ENCODE data around the gene CSNK2A3.

Gene CSNK2A3

GRCh38 chr11:11308249-11308648 is 44.8 kb downstream of the CSNK2A3 start:
- TF ChIP-seq USF1 (IDR thresholded peaks at IDR 0.05) (no peak), CREB1 (IDR thresholded peaks at IDR 0.05; ENCODE audit: low read depth) (no peak), TCF12 (IDR thresholded peaks at IDR 0.05; ENCODE audit: low read depth) (no peak), RAD21 (IDR thresholded peaks at IDR 0.05; ENCODE audit: low read depth) (no peak)

- TF ChIP-seq TCF12 (IDR thresholded peaks at IDR 0.05; ENCODE audit: low read depth) (no peak), NFIC (IDR thresholded peaks at IDR 0.05) (no peak), CREB1 (IDR thresholded peaks at IDR 0.05; ENCODE audit: low read depth) (no peak), FOXM1 (IDR thresholded peaks at IDR 0.05; ENCODE audit: borderline replicate concordance, low read depth) (no peak), EGR1 (IDR thresholded peaks at IDR 0.05) (no peak), ZBTB7A (IDR thresholded peaks at IDR 0.05; ENCODE audit: low read depth) (no peak), YY1 (IDR thresholded peaks at IDR 0.05; ENCODE audit: low read depth) (no peak), TAF1 (IDR thresholded peaks at IDR 0.05; ENCODE audit: low read depth) (no peak), MAX (IDR thresholded peaks at IDR 0.05) (no peak), REST (IDR thresholded peaks at IDR 0.05; ENCODE audit: low read depth) (no peak), CEBPB (IDR thresholded peaks at IDR 0.05) (no peak), TEAD4 (IDR thresholded peaks at IDR 0.05) (no peak), USF1 (IDR thresholded peaks at IDR 0.05) (no peak)
Observed at GRCh38 chr11:11306855-11307254, 46.2 kb downstream of the CSNK2A3 start.

- TF ChIP-seq TCF12 (IDR thresholded peaks at IDR 0.05; ENCODE audit: low read depth) = no peak
- no peak for TF ChIP-seq TEAD4 (IDR thresholded peaks at IDR 0.05)
- TF ChIP-seq TAF1 (IDR thresholded peaks at IDR 0.05; ENCODE audit: low read depth) = no peak
- TF ChIP-seq RAD21 (IDR thresholded peaks at IDR 0.05; ENCODE audit: low read depth) = no peak
Observed at GRCh38 chr11:11304550-11304949, 48.5 kb downstream of the CSNK2A3 start.

GRCh38 chr11:11302565-11302964 is 50.5 kb downstream of the CSNK2A3 start:
- no peak for TF ChIP-seq YY1 (IDR thresholded peaks at IDR 0.05; ENCODE audit: low read depth)
- no peak for TF ChIP-seq RAD21 (IDR thresholded peaks at IDR 0.05; ENCODE audit: low read depth)
- no peak for TF ChIP-seq CEBPB (IDR thresholded peaks at IDR 0.05)
- no peak for TF ChIP-seq TAF1 (IDR thresholded peaks at IDR 0.05; ENCODE audit: low read depth)
- TF ChIP-seq FOXM1 (IDR thresholded peaks at IDR 0.05; ENCODE audit: borderline replicate concordance, low read depth) = no peak
- no peak for TF ChIP-seq TCF12 (IDR thresholded peaks at IDR 0.05; ENCODE audit: low read depth)
- no peak for TF ChIP-seq USF1 (IDR thresholded peaks at IDR 0.05)
- no peak for TF ChIP-seq EP300 (IDR thresholded peaks at IDR 0.05; ENCODE audit: borderline replicate concordance)
- TF ChIP-seq REST (IDR thresholded peaks at IDR 0.05; ENCODE audit: low read depth) = no peak
- no peak for TF ChIP-seq ZBTB7A (IDR thresholded peaks at IDR 0.05; ENCODE audit: low read depth)
- TF ChIP-seq TEAD4 (IDR thresholded peaks at IDR 0.05) = no peak
- no peak for TF ChIP-seq EGR1 (IDR thresholded peaks at IDR 0.05)
- TF ChIP-seq CREB1 (IDR thresholded peaks at IDR 0.05; ENCODE audit: low read depth) = no peak
- no peak for TF ChIP-seq NFIC (IDR thresholded peaks at IDR 0.05)
- no peak for TF ChIP-seq MAX (IDR thresholded peaks at IDR 0.05)

All from Ishikawa (cell line).